ENCODE results near the gene JTB. TPM values are rescaled to one million over a fixed set of nuclear protein-coding genes. Genes with fewer than 3 reads are reported as not detected.

The JTB gene
- total RNA-seq, 2 experiments from 2014 or later = 124 to 178 TPM

DNA sequence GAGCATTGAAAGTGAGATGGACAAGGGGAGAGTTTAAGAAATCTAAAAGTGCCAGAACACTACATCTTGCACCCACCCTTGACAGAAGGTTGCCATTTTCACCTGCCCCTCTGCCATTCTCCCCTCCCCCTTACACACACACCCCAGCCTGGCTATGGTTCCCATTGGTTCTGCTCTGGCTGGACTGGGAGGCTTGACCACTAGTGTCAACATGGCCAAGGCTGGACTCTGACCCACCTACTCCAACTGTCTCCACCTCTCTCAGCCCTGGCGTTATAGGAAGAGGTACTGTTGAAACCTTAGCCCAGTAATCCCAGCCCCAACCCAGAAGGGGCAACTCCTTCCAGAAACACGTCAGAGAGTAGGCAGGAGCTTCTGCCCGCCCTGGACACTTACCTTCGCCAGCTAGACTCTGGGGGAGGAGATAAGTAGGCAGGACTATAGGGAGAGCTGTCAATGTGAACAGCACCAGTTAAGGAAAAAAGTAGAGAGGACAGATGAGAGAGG, 23.6 kb downstream of the JTB start:
- TF ChIP-seq, protein P1, sequence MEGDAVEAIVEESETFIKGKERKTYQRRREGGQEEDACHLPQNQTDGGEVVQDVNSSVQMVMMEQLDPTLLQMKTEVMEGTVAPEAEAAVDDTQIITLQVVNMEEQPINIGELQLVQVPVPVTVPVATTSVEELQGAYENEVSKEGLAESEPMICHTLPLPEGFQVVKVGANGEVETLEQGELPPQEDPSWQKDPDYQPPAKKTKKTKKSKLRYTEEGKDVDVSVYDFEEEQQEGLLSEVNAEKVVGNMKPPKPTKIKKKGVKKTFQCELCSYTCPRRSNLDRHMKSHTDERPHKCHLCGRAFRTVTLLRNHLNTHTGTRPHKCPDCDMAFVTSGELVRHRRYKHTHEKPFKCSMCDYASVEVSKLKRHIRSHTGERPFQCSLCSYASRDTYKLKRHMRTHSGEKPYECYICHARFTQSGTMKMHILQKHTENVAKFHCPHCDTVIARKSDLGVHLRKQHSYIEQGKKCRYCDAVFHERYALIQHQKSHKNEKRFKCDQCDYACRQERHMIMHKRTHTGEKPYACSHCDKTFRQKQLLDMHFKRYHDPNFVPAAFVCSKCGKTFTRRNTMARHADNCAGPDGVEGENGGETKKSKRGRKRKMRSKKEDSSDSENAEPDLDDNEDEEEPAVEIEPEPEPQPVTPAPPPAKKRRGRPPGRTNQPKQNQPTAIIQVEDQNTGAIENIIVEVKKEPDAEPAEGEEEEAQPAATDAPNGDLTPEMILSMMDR (conservative IDR thresholded peaks at IDR 0.05; ENCODE audit: low read length) = no peak
- TF ChIP-seq EZH2phosphoT487 (IDR thresholded peaks at IDR 0.05; ENCODE audit: borderline replicate concordance, low read depth, low read length) = no peak
- Histone ChIP-seq H3K9me3 (ENCODE audit: low read length) (no peaks in the 10 kb centered on the region), H3K4me3 (ENCODE audit: low read depth, low read length, poor library complexity, severe bottlenecking) (no peak overlapping the region), H2AFZ (ENCODE audit: low read length) (no peak overlapping the region), H4K20me1 (ENCODE audit: insufficient read depth, low read length) (peaks cover 18% of the 10 kb centered on the region), H3K27ac (ENCODE audit: low read depth, low read length, poor library complexity, severe bottlenecking) (no peak overlapping the region), H3K9me2 (ENCODE audit: insufficient read depth, low read length) (no peaks in the 10 kb centered on the region), H3K79me2 (ENCODE audit: insufficient read depth, low read depth, low read length) (peaks cover 43% of the 10 kb centered on the region), H3K4me1 (ENCODE audit: insufficient read depth, low read length, poor library complexity, severe bottlenecking) (peaks cover 20% of the 10 kb centered on the region), H3K36me3 (ENCODE audit: insufficient read depth, low read length) (peaks cover 57% of the 10 kb centered on the region), H3K4me2 (ENCODE audit: low read length) (no peak overlapping the region)
- intact Hi-C loops (cut with micrococcal nuclease; ENCODE audit: unreplicated experiment) = no loop called here
- ChIA-PET CTCF (ENCODE audit: unreplicated experiment) (no interaction called here), POLR2A (interaction anchor here (1.5 kb wide), 1 partner anchor 10 kb away, joined by 3 read pairs; no protein-coding TSS in a partner anchor)
- no TSS peak for BruUV-seq (replicated peaks)
- DNase-seq (ENCODE audit: low spot score) = no peak

DNA sequence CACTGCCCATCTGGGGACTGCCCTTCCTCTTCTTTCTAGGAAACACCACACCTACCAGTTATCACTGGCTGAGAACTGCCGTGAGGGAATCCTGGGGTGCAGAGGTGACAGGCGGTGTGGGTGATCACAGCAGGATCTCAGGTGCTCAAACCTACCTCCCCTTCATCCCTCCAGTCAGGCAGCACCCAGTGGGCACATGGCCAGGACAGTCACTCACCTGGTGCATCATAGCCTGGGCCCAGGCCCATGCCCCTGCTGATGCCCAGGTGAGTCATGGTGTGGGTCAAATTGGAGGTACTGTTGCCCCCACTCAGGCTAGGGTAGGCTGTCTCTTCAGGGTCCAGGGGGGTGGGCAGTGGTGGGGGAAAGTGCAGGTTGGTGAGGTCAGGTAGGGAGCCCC, 25.7 kb downstream of the JTB start:
- Histone ChIP-seq H3K4me3 (ENCODE audit: low read depth, low read length, poor library complexity, severe bottlenecking) (no peak overlapping the region), H3K27ac (ENCODE audit: low read depth, low read length, poor library complexity, severe bottlenecking) (no peak overlapping the region), H2AFZ (ENCODE audit: low read length) (no peak overlapping the region), H4K20me1 (ENCODE audit: insufficient read depth, low read length) (peaks cover 18% of the 10 kb centered on the region), H3K79me2 (ENCODE audit: insufficient read depth, low read depth, low read length) (peaks cover 30% of the 10 kb centered on the region), H3K9me3 (ENCODE audit: low read length) (no peaks in the 10 kb centered on the region), H3K36me3 (ENCODE audit: insufficient read depth, low read length) (peaks cover 78% of the 10 kb centered on the region), H3K4me2 (ENCODE audit: low read length) (no peak overlapping the region), H3K4me1 (ENCODE audit: insufficient read depth, low read length, poor library complexity, severe bottlenecking) (peaks cover 32% of the 10 kb centered on the region), H3K9me2 (ENCODE audit: insufficient read depth, low read length) (no peaks in the 10 kb centered on the region)
- TF ChIP-seq, protein P1 (conservative IDR thresholded peaks at IDR 0.05; ENCODE audit: low read length) = no peak
- TF ChIP-seq EZH2phosphoT487 (IDR thresholded peaks at IDR 0.05; ENCODE audit: borderline replicate concordance, low read depth, low read length) = no peak
- DNase-seq (ENCODE audit: low spot score) = no peak
- no TSS peak for BruUV-seq (replicated peaks)
- intact Hi-C loops (cut with micrococcal nuclease; ENCODE audit: unreplicated experiment) = no loop called here
- ChIA-PET POLR2A (no interaction called here), CTCF (ENCODE audit: unreplicated experiment) (no interaction called here)

DNA sequence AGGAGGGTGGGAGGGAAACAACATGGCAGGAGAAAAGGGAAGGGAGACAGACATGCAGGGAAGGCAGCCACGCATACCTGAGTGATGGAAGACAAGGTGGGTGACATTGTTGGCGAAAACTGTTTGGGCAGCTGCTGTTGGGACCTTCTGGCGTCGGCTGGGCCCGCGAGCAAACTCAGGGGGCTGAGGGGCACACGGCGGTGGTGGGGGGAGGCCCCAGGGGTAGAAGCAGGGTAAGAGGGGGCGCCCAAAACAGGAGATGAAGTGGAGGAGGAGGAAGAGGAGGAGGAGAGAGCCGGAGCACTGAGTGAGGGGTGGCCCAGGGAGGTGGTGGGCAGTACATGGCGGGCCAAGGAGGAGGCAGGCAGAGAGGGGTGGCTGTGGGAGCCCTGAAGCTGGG, 26.3 kb downstream of the JTB start:
- Histone ChIP-seq H2AFZ (ENCODE audit: low read length) (no peak overlapping the region), H3K4me1 (ENCODE audit: insufficient read depth, low read length, poor library complexity, severe bottlenecking) (peaks cover 28% of the 10 kb centered on the region), H3K36me3 (ENCODE audit: insufficient read depth, low read length) (peaks cover 80% of the 10 kb centered on the region), H3K4me2 (ENCODE audit: low read length) (no peak overlapping the region), H3K9me3 (ENCODE audit: low read length) (no peaks in the 10 kb centered on the region), H3K4me3 (ENCODE audit: low read depth, low read length, poor library complexity, severe bottlenecking) (no peak overlapping the region), H3K9me2 (ENCODE audit: insufficient read depth, low read length) (no peaks in the 10 kb centered on the region), H3K27ac (ENCODE audit: low read depth, low read length, poor library complexity, severe bottlenecking) (no peak overlapping the region), H3K79me2 (ENCODE audit: insufficient read depth, low read depth, low read length) (peaks cover 24% of the 10 kb centered on the region), H4K20me1 (ENCODE audit: insufficient read depth, low read length) (peaks cover 13% of the 10 kb centered on the region)
- intact Hi-C loops (cut with micrococcal nuclease; ENCODE audit: unreplicated experiment) = no loop called here
- ChIA-PET POLR2A (no interaction called here), CTCF (ENCODE audit: unreplicated experiment) (no interaction called here)
- TF ChIP-seq EZH2phosphoT487 (IDR thresholded peaks at IDR 0.05; ENCODE audit: borderline replicate concordance, low read depth, low read length) = no peak
- TF ChIP-seq, protein P1 (conservative IDR thresholded peaks at IDR 0.05; ENCODE audit: low read length) = no peak
- BruUV-seq (replicated peaks) = no TSS peak
- DNase-seq (ENCODE audit: low spot score) = no peak

Data from OCI-LY7 (cell line).